Esophagus muscularis mucosa (tissue), 4 donors: ENCODE data around the gene TMEM115.

Experiments used
- CTCF ChIP-seq, 3 experiments: fragments of 200-600 bp in 2 of 3; fragments of 450-650 bp in 1 of 3; sonication (generic) in 2 of 3; IDR thresholded peaks; one replicate each; pipeline ENCODE4 v1.5.1; 2017 to 2019; ENCODE audit warnings: antibody characterized with exemption in 3 of 3, mild to moderate bottlenecking in 2 of 3, moderate library complexity in 1 of 3
- EP300 ChIP-seq: sonication (generic); formaldehyde crosslinking; IDR thresholded peaks from one replicate; pipeline ENCODE4 v1.6.1; 2017; ENCODE audit warnings: antibody characterized with exemption
- POLR2AphosphoS5 ChIP-seq, 2 donors: sonication (generic); formaldehyde crosslinking; IDR thresholded peaks; one replicate each; pipeline ENCODE4 v1.6.1; 2017; ENCODE audit warnings: antibody characterized with exemption in 2 of 2

- TF ChIP-seq POLR2AphosphoS5 (IDR thresholded peaks at IDR 0.05) (no peak), CTCF (IDR thresholded peaks at IDR 0.05) (no peak), EP300 (no peak)
Measured at GRCh38 chr3:50365842-50366220, 6.5 kb upstream of the TMEM115 start.
